OCI-M2 (cell line): ENCODE results near the gene CD58.

Source experiments
- DNase-seq: peaks from one replicate; lab custom pipeline; 2025; ENCODE audit not compliant: unreplicated experiment; lab: John Stamatoyannopoulos, UW

Gene CD58

GRCh38 chr1:116511459-116512019 lies 59.3 kb downstream of the CD58 start:
- DNase-seq = no peak

GRCh38 chr1:116510361-116510760 lies 60.5 kb downstream of the CD58 start:
- no peak for DNase-seq

- no peak for DNase-seq
Measured at GRCh38 chr1:116508984-116509980, 61.5 kb downstream of the CD58 start.

GRCh38 chr1:116508085-116508983 lies 62.5 kb downstream of the CD58 start:
- no peak for DNase-seq

- DNase-seq = no peak
Measured at GRCh38 chr1:116507631-116508030, 63.2 kb downstream of the CD58 start.

GRCh38 chr1:116506132-116507004 lies 64.5 kb downstream of the CD58 start:
- DNase-seq = no peak

GRCh38 chr1:116504308-116505156 lies 66.3 kb downstream of the CD58 start:
- DNase-seq = no peak

GRCh38 chr1:116503546-116504307 lies 67.1 kb downstream of the CD58 start:
- DNase-seq = no peak

GRCh38 chr1:116502671-116503314 lies 68.0 kb downstream of the CD58 start:
- DNase-seq = no peak

GRCh38 chr1:116501870-116502244 lies 69.0 kb downstream of the CD58 start:
- DNase-seq = no peak

GRCh38 chr1:116501125-116501869 lies 69.5 kb downstream of the CD58 start:
- no peak for DNase-seq

GRCh38 chr1:116498789-116499628 lies 71.8 kb downstream of the CD58 start:
- DNase-seq = peak; percentile 29

GRCh38 chr1:116497656-116498055 lies 73.2 kb downstream of the CD58 start:
- no peak for DNase-seq

GRCh38 chr1:116496898-116497297 lies 73.9 kb downstream of the CD58 start:
- no peak for DNase-seq

GRCh38 chr1:116496380-116496779 lies 74.4 kb downstream of the CD58 start:
- no peak for DNase-seq

- no peak for DNase-seq
Measured at GRCh38 chr1:116495535-116495934, 75.3 kb downstream of the CD58 start.

GRCh38 chr1:116494745-116495144 lies 76.1 kb downstream of the CD58 start:
- no peak for DNase-seq
